Calu3 (cell line): ENCODE results near the gene PSMD5. TPM values are rescaled to one million over a fixed set of nuclear protein-coding genes. Genes with fewer than 3 reads are reported as not detected.

Source experiments
- BruUV-seq: library from RNA; stranded (reverse); fragments of 400-500 nt; replicated peaks from 2 replicates; lab custom pipeline; 2021; lab: Mats Ljungman, UMichigan
- CTCF ChIA-PET: fragments of 300-600 bp; sonication (Branson Sonifier 250); formaldehyde crosslinking; loops from one replicate; lab custom pipeline; 2022; ENCODE audit warnings: antibody characterized with exemption; lab: Charles Lee
- DNase-seq: peaks from one replicate; pipeline ENCODE4 v3.0.0; 2022
- H3K27ac Mint-ChIP-seq: one replicate; pipeline ENCODE4 v1.8.0; 2022; ENCODE audit warnings: mixed read lengths; ENCODE audit not compliant: unreplicated experiment
- H3K27me3 Mint-ChIP-seq: one replicate; pipeline ENCODE4 v1.8.0; 2022; ENCODE audit warnings: mixed read lengths; ENCODE audit not compliant: unreplicated experiment
- H3K36me3 Mint-ChIP-seq: one replicate; pipeline ENCODE4 v1.8.0; 2022; ENCODE audit warnings: mild to moderate bottlenecking, moderate library complexity, mixed read lengths; ENCODE audit not compliant: insufficient read depth, unreplicated experiment
- H3K4me1 Mint-ChIP-seq: one replicate; pipeline ENCODE4 v1.8.0; 2022; ENCODE audit warnings: mild to moderate bottlenecking, low read depth, mixed read lengths; ENCODE audit not compliant: unreplicated experiment
- H3K4me3 Mint-ChIP-seq: one replicate; pipeline ENCODE4 v1.8.0; 2022; ENCODE audit warnings: mild to moderate bottlenecking, low read depth, moderate library complexity, mixed read lengths; ENCODE audit not compliant: unreplicated experiment
- H3K9me3 Mint-ChIP-seq: one replicate; pipeline ENCODE4 v1.8.0; 2022; ENCODE audit warnings: low read depth, mixed read lengths; ENCODE audit not compliant: unreplicated experiment
- intact Hi-C: fragments of 100-400 bp; cut with micrococcal nuclease; formaldehyde crosslinking; loops from one replicate; pipeline ENCODE4 v1.10.0; 2022; ENCODE audit not compliant: unreplicated experiment
- total RNA-seq: library from RNA; stranded (reverse); gene quantifications from 2 replicates; pipeline ENCODE4 v1.2.3, GENCODE V29; 2022
- TF ChIP-seq, protein P1 (sequence below): fragments of 200-600 bp; IDR thresholded peaks from one replicate; pipeline ENCODE4 v1.8.0; 2022; ENCODE audit warnings: antibody characterized with exemption; ENCODE audit not compliant: unreplicated experiment

Gene PSMD5
- total RNA-seq, 1 experiment from 2014 or later: 34.0 TPM

- no peak for DNase-seq
- TF ChIP-seq, protein P1, sequence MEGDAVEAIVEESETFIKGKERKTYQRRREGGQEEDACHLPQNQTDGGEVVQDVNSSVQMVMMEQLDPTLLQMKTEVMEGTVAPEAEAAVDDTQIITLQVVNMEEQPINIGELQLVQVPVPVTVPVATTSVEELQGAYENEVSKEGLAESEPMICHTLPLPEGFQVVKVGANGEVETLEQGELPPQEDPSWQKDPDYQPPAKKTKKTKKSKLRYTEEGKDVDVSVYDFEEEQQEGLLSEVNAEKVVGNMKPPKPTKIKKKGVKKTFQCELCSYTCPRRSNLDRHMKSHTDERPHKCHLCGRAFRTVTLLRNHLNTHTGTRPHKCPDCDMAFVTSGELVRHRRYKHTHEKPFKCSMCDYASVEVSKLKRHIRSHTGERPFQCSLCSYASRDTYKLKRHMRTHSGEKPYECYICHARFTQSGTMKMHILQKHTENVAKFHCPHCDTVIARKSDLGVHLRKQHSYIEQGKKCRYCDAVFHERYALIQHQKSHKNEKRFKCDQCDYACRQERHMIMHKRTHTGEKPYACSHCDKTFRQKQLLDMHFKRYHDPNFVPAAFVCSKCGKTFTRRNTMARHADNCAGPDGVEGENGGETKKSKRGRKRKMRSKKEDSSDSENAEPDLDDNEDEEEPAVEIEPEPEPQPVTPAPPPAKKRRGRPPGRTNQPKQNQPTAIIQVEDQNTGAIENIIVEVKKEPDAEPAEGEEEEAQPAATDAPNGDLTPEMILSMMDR: no peak
- CTCF ChIA-PET: no interaction called here
- BruUV-seq: no TSS peak
- Mint-ChIP-seq H3K27ac (no peak overlapping the region), H3K36me3 (peaks cover 5% of the 10 kb centered on the region), H3K9me3 (no peaks in the 10 kb centered on the region), H3K4me1 (no peaks in the 10 kb centered on the region), H3K4me3 (no peak overlapping the region), H3K27me3 (no peaks in the 10 kb centered on the region)
- intact Hi-C loops: no loop called here
Observed at GRCh38 chr9:120860083-120860482, 17.4 kb upstream of the PSMD5 start.

DNA sequence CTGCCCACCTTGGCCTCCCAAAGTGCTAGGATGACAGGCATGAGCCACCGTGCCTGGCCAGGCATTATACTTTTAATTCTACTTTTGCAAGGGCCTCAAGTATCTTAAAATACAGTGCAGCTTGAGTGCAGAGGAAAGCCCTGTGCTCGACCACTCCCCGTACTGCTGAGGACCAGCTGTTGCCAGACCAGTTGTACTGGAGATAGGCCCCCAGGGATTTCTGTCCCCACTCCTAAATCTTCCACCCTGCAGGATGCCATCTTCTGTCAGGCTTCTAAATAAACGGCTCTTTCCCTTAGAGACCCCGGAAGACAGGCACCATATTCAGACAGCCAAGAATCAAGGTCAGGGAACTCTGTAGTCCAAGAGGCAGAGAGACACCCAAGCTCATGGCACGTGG is 16.6 kb upstream of the PSMD5 start:
- Mint-ChIP-seq H3K36me3 (peaks cover 5% of the 10 kb centered on the region), H3K27ac (no peak overlapping the region), H3K27me3 (no peaks in the 10 kb centered on the region), H3K4me1 (no peaks in the 10 kb centered on the region), H3K4me3 (no peak overlapping the region), H3K9me3 (no peaks in the 10 kb centered on the region)
- TF ChIP-seq, protein P1: no peak
- no peak for DNase-seq
- intact Hi-C loops: no loop called here
- CTCF ChIA-PET: no interaction called here
- no TSS peak for BruUV-seq

GRCh38 chr9:120857902-120858301 is 15.2 kb upstream of the PSMD5 start:
- Mint-ChIP-seq H3K27me3 (no peaks in the 10 kb centered on the region), H3K36me3 (peaks cover 6% of the 10 kb centered on the region), H3K27ac (no peak overlapping the region), H3K4me1 (no peaks in the 10 kb centered on the region), H3K4me3 (no peak overlapping the region), H3K9me3 (no peaks in the 10 kb centered on the region)
- no TSS peak for BruUV-seq
- intact Hi-C loops: no loop called here
- TF ChIP-seq, protein P1: no peak
- DNase-seq: no peak
- CTCF ChIA-PET: no interaction called here

DNA sequence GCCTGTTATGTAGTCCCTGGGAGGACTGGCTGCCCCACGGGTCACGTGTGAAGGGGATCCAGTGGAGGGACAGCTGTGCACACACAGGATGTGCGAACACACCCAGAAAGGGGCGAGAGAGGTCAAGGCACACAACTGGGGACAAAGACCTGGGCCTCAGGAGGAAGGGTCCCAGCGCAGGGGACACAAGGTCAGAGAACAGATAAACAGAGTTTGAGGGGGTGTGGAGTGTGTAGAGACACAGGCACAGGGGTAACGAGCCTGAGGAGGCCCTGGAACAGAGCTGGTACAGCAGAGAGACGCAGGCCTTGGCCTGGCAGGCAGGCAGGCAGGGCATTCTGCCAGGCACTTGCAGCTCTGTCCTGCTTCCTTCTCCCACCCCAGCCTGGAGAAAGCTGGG is 14.8 kb upstream of the PSMD5 start:
- Mint-ChIP-seq H3K4me1 (no peaks in the 10 kb centered on the region), H3K27ac (no peak overlapping the region), H3K9me3 (no peaks in the 10 kb centered on the region), H3K4me3 (no peak overlapping the region), H3K27me3 (no peaks in the 10 kb centered on the region), H3K36me3 (peaks cover 10% of the 10 kb centered on the region)
- TF ChIP-seq, protein P1: no peak
- CTCF ChIA-PET: no interaction called here
- BruUV-seq: no TSS peak
- intact Hi-C loops: no loop called here
- DNase-seq: no peak
